B cell (primary cell): ENCODE measurements around the gene DNAI1. TPM values are rescaled to one million over a fixed set of nuclear protein-coding genes. Genes with fewer than 3 reads are reported as not detected.

Experiments
- ATAC-seq: fragments of 200-7000 bp; cut with Tn5 transposase; one replicate; pipeline ENCODE4 v1.10.0; 2021; ENCODE audit warnings: low read depth, mild to moderate bottlenecking, moderate number of reproducible peaks, moderate library complexity
- CTCF ChIA-PET: fragments of 350-600 bp; sonication (Branson Sonifier 250); formaldehyde crosslinking; loops from one replicate; lab custom pipeline; 2021; ENCODE audit warnings: antibody characterized with exemption, inconsistent platforms; lab: Charles Lee
- POLR2A ChIA-PET: fragments of 350-600 bp; sonication (Branson Sonifier 250); formaldehyde crosslinking; loops from one replicate; lab custom pipeline; 2021; ENCODE audit warnings: antibody characterized with exemption; lab: Charles Lee
- DNase-seq: peaks from one replicate; pipeline ENCODE4 v3.0.0; 2013
- H2AFZ ChIP-seq: 2 replicates; pipeline ENCODE4 v1.6.1; 2012; ENCODE audit warnings: mild to moderate bottlenecking, low read depth, low read length; ENCODE audit not compliant: insufficient read depth, poor library complexity, severe bottlenecking
- H3K27ac ChIP-seq, 2 donors: 1 replicate in 1 of 2; 2 replicates in 1 of 2; pipeline ENCODE4 v1.5.1; 2012 to 2013; ENCODE audit warnings: low read length in 2 of 2, mild to moderate bottlenecking in 2 of 2, moderate library complexity in 1 of 2
- H3K27me3 ChIP-seq, 4 experiments: fragments of 200-600 bp in 1 of 4; sonication (generic) in 1 of 4; replicated peaks in 1 of 4; 1 replicate in 2 of 4; 2 replicates in 2 of 4; pipeline versions ENCODE4 v1.6.1 to v1.7.0; 2013 to 2016; ENCODE audit warnings: low read length in 3 of 4, mild to moderate bottlenecking in 2 of 4, mixed read lengths in 1 of 4, moderate library complexity in 1 of 4; ENCODE audit not compliant: insufficient read depth in 4 of 4, control insufficient read depth in 3 of 4; ENCODE audit errors: control extremely low read depth in 1 of 4
- H3K36me3 ChIP-seq, 2 experiments: replicated peaks in 1 of 2; 1 replicate in 1 of 2; 2 replicates in 1 of 2; pipeline versions ENCODE4 v1.6.1 to v1.7.1; 2013; ENCODE audit warnings: low read length in 1 of 2; ENCODE audit not compliant: insufficient read depth in 2 of 2, control insufficient read depth in 1 of 2; ENCODE audit errors: control extremely low read depth in 1 of 2, extremely low read depth in 1 of 2
- H3K4me1 ChIP-seq, 2 donors: fragments of 200-600 bp in 1 of 2; sonication (generic) in 1 of 2; 1 replicate in 1 of 2; 2 replicates in 1 of 2; pipeline versions ENCODE4 v1.5.1 to v1.6.1; 2013 to 2017; ENCODE audit warnings: low read length in 2 of 2; ENCODE audit not compliant: control insufficient read depth in 2 of 2, insufficient read depth in 2 of 2
- H3K4me2 ChIP-seq: replicated peaks from 2 replicates; pipeline ENCODE3; 2012; ENCODE audit warnings: mild to moderate bottlenecking, low read depth, low read length; ENCODE audit not compliant: poor library complexity, severe bottlenecking
- H3K4me3 ChIP-seq, 5 experiments: fragments of 200-600 bp in 1 of 5; sonication (generic) in 1 of 5; 1 replicate in 3 of 5; 2 replicates in 2 of 5; pipeline versions ENCODE4 v1.5.1 to v1.7.0; 2011 to 2016; ENCODE audit warnings: low read length in 4 of 5, mild to moderate bottlenecking in 4 of 5, low read depth in 2 of 5, control low read depth in 1 of 5, moderate library complexity in 1 of 5; ENCODE audit not compliant: insufficient read depth in 1 of 5; ENCODE audit errors: control extremely low read depth in 1 of 5, extremely low read depth in 1 of 5
- H3K79me2 ChIP-seq: fragments of 200-600 bp; sonication (generic); one replicate; pipeline ENCODE4 v1.6.0; 2016; ENCODE audit warnings: low read length; ENCODE audit not compliant: control insufficient read depth, insufficient read depth
- H3K9ac ChIP-seq: fragments of 200-600 bp; sonication (generic); 2 replicates; pipeline ENCODE4 v1.6.1; 2017; ENCODE audit warnings: mild to moderate bottlenecking, low read length, moderate library complexity
- H3K9me3 ChIP-seq, 3 donors: one replicate each; pipeline versions ENCODE4 v1.6.1 to v1.7.1; 2013; ENCODE audit warnings: low read length in 2 of 3; ENCODE audit not compliant: control insufficient read depth in 2 of 3, insufficient read depth in 1 of 3; ENCODE audit errors: control extremely low read depth in 1 of 3
- H4K20me1 ChIP-seq: 2 replicates; pipeline ENCODE4 v1.6.0; 2012; ENCODE audit warnings: mild to moderate bottlenecking, low read length; ENCODE audit not compliant: insufficient read depth, control insufficient read depth, poor library complexity, severe bottlenecking
- H3K27ac Mint-ChIP-seq: one replicate; pipeline ENCODE4 v1.8.0; 2021; ENCODE audit warnings: mixed read lengths
- H3K27me3 Mint-ChIP-seq: one replicate; pipeline ENCODE4 v1.8.0; 2021; ENCODE audit warnings: mixed read lengths
- H3K4me1 Mint-ChIP-seq: one replicate; pipeline ENCODE4 v1.8.0; 2021; ENCODE audit warnings: mixed read lengths
- H3K4me3 Mint-ChIP-seq: one replicate; pipeline ENCODE4 v1.8.0; 2021; ENCODE audit warnings: mixed read lengths
- H3K9me3 Mint-ChIP-seq: one replicate; pipeline ENCODE4 v1.8.0; 2022; ENCODE audit warnings: mixed read lengths; ENCODE audit not compliant: insufficient read depth
- CTCF ChIP-seq: fragments of 200-600 bp; IDR thresholded peaks from one replicate; pipeline ENCODE4 v1.8.0; 2022; ENCODE audit warnings: antibody characterized with exemption, mild to moderate bottlenecking
- EZH2 ChIP-seq: IDR thresholded peaks from 2 replicates; pipeline ENCODE4 v1.6.1; 2012; ENCODE audit warnings: borderline replicate concordance, low read depth, mild to moderate bottlenecking, moderate library complexity, low read length; ENCODE audit not compliant: insufficient read depth, poor library complexity, severe bottlenecking
- WGBS: methylation state at CpG from one replicate; pipeline ENCODE4 v1.1.5; 2013; ENCODE audit warnings: missing lambda C conversion rate; ENCODE audit not compliant: insufficient coverage; 5-methylcytosine and 5-hydroxymethylcytosine counted together
- intact Hi-C: fragments of 100-400 bp; cut with micrococcal nuclease; formaldehyde crosslinking; loops from one replicate; pipeline ENCODE4 v1.10.0; 2022
- polyA plus RNA-seq: library from polyadenylated mRNA; depleted of rRNA; stranded (reverse); fragments of >200 nt; gene quantifications from 2 replicates; pipeline ENCODE4 v1.2.3, GENCODE V29; 2012
- total RNA-seq, 2 donors: library from RNA; stranded (reverse); fragments of 120-200 nt in 1 of 2; gene quantifications; 1 replicate in 1 of 2; 2 replicates in 1 of 2; pipeline versions ENCODE4 v1.2.3 to v1.2.4, GENCODE V29; 2013 to 2022

Gene DNAI1
- total and polyA plus RNA-seq, 2 donors (not counting 1 experiment from before 2014, with no cell fraction given), result not detected

DNA sequence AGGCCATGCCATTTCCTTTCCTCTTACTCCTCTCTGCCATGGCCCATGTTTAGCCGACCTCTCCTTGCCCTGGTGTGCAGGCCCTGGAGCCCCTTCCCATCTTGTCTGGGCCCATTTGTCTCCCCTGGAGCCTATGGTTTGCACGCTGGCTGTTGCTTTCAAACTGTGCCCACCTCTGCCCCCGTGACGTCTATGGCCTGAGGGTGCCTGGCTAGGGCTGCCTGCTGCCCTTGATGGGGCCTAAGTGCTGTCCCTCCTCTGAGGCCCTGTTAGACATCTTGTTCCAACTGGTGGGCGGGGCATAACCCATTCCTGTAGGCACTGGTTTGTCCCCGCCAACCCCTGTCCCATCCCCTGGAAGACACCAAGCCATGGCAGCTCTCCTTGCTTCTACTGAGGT lies 86.9 kb downstream of the DNAI1 start:
- H3K4me1 Mint-ChIP-seq, result no peaks in the 10 kb centered on the region
- peaks cover 0 to 22% (median 5%) of the 10 kb centered on the region in 4 experiments for H3K27me3 ChIP-seq
- no peak overlapping the region for H2AFZ ChIP-seq
- ChIA-PET POLR2A (no interaction called here), CTCF (no interaction called here)
- no peak overlapping the region for H3K4me3 Mint-ChIP-seq
- H3K27ac Mint-ChIP-seq, result no peak overlapping the region
- no peaks in the 10 kb centered on the region for H3K4me1 ChIP-seq
- H3K27ac ChIP-seq, result no peak overlapping the region
- DNase-seq (no peak), ATAC-seq (no peak)
- peaks cover 29% of the 10 kb centered on the region for H3K27me3 Mint-ChIP-seq
- no peak overlapping the region for H3K4me3 ChIP-seq
- no peaks in the 10 kb centered on the region for H3K9me3 Mint-ChIP-seq
- TF ChIP-seq EZH2 (no peak), CTCF (no peak)
- H3K4me2 ChIP-seq, result no peak overlapping the region
- peaks cover 0 to 3% (median 0%) of the 10 kb centered on the region in 3 donors for H3K9me3 ChIP-seq
- WGBS, result 93% methylated on average over 6 of the region's 6 CpGs
- no peaks in the 10 kb centered on the region for H3K36me3 ChIP-seq
- no peaks in the 10 kb centered on the region for H3K79me2 ChIP-seq
- no peaks in the 10 kb centered on the region for H4K20me1 ChIP-seq
- H3K9ac ChIP-seq, result no peak overlapping the region
- intact Hi-C loops, result no loop called here

DNA sequence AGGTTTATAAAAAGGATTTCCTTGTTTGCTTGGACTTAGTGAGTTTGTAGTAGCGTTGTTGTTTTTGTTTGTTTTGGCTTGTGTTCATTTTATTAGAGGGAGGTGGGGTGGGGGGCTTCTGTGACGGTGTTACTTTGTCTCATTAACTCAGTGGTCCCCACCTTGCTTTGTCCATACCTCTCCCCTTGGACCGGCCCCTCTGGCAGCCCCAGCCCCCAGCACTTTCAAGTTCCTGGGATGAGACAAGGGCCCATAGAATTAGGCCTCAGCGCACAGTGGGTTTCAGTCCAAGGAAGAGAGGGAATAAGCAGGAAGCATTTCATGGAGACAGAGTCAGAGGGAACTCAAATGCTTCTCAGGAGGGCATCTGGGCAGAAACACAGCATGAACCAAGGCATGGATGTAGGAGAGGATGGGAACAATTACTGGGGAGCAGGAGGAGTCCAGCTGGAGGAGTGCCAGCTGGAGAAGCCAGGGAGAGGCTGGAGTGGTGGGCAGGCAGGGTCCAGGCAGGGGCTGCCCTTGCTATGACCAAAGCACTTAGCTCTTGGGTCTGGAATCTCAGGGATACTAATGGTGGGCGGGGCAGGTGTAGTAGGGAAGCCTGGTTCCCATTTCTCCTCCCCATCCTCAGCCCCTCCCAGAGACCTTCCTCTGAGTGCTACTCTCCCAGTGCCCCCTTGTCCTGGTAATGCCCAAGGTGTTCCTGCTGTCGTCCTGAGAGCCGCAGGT lies 87.7 kb downstream of the DNAI1 start:
- H3K9me3 Mint-ChIP-seq, result no peaks in the 10 kb centered on the region
- Histone ChIP-seq H3K4me2 (no peak overlapping the region), H3K9me3 (peaks cover 0 to 3% (median 0%) of the 10 kb centered on the region in 3 donors), H3K9ac (no peak overlapping the region), H3K4me1 (no peaks in the 10 kb centered on the region), H3K27me3 (peaks cover 0 to 22% (median 5%) of the 10 kb centered on the region in 4 experiments), H3K79me2 (no peaks in the 10 kb centered on the region), H3K27ac (no peak overlapping the region), H3K36me3 (no peaks in the 10 kb centered on the region), H3K4me3 (no peak overlapping the region), H4K20me1 (no peaks in the 10 kb centered on the region), H2AFZ (no peak overlapping the region)
- H3K4me1 Mint-ChIP-seq, result no peaks in the 10 kb centered on the region
- ChIA-PET POLR2A (no interaction called here), CTCF (interaction anchor here (1.3 to 1.5 kb wide), 2 partner anchors 13 kb away, joined by 3 to 4 read pairs; no protein-coding TSS in a partner anchor)
- WGBS, result 93% methylated on average over 4 of the region's 7 CpGs
- no peak overlapping the region for H3K27ac Mint-ChIP-seq
- ATAC-seq (no peak), DNase-seq (no peak)
- H3K4me3 Mint-ChIP-seq, result no peak overlapping the region
- intact Hi-C loops, result no loop called here
- TF ChIP-seq CTCF, result no peak
- no peak for TF ChIP-seq EZH2
- H3K27me3 Mint-ChIP-seq, result peaks cover 29% of the 10 kb centered on the region
